Ectodermal cell (in vitro differentiated cells): ENCODE data around the gene AIF1.
A peak's percentile ranks its signal among the peaks of the same experiment; 100 is the strongest.

Experiments
- H3K27ac ChIP-seq: 2 replicates; pipeline ENCODE4 v1.7.0; 2013; ENCODE audit warnings: mild to moderate bottlenecking, low read depth, low read length; ENCODE audit not compliant: insufficient read depth, poor library complexity, severe bottlenecking
- H3K27me3 ChIP-seq: 2 replicates; pipeline ENCODE4 v1.7.0; 2013; ENCODE audit warnings: mild to moderate bottlenecking, low read length; ENCODE audit not compliant: insufficient read depth, control insufficient read depth, poor library complexity, severe bottlenecking
- H3K36me3 ChIP-seq: one replicate; pipeline ENCODE4 v1.7.0; 2013; ENCODE audit warnings: low read length; ENCODE audit not compliant: control insufficient read depth, insufficient read depth
- H3K4me1 ChIP-seq: one replicate; pipeline ENCODE4 v1.7.0; 2013; ENCODE audit warnings: low read length; ENCODE audit not compliant: control insufficient read depth, insufficient read depth
- H3K4me3 ChIP-seq: 2 replicates; pipeline ENCODE4 v1.7.0; 2013; ENCODE audit warnings: low read depth, low read length, control low read depth; ENCODE audit not compliant: insufficient read depth
- H3K9me3 ChIP-seq: 2 replicates; pipeline ENCODE4 v1.7.0; 2013; ENCODE audit warnings: mild to moderate bottlenecking, low read length, moderate library complexity; ENCODE audit not compliant: control insufficient read depth
- WGBS, 2 experiments: methylation state at CpG; one replicate each; pipeline ENCODE4 v1.1.7; 2013; ENCODE audit warnings: missing lambda C conversion rate in 2 of 2; 5-methylcytosine and 5-hydroxymethylcytosine counted together

The AIF1 gene

DNA sequence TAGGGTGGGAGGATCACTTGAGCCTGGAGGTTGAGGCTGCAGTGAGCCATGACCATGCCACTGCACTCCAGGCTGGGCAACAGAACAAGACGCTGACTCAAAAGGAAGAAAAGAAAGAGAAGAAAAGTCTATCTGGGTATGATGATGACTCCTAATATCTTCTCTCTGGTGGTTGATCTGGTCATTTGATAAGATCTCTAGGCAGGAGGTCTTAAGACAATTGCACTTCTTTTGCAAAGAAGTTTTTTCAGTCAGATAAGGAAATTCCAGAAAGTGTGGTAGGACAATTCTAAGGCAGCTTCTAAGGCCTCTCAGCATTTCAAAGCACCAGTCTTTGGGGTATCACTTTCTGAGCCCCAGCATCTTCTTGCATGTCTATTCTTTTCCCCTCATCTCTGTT lies 7.7 kb upstream of the AIF1 start:
- Histone ChIP-seq H3K9me3 (no peaks in the 10 kb centered on the region), H3K4me1 (no peaks in the 10 kb centered on the region), H3K36me3 (no peaks in the 10 kb centered on the region), H3K4me3 (no peak overlapping the region), H3K27me3 (no peaks in the 10 kb centered on the region), H3K27ac (no peak overlapping the region)
- 84 to 92% methylated on average over 1 of the region's 1 CpG for WGBS, 2 experiments

DNA sequence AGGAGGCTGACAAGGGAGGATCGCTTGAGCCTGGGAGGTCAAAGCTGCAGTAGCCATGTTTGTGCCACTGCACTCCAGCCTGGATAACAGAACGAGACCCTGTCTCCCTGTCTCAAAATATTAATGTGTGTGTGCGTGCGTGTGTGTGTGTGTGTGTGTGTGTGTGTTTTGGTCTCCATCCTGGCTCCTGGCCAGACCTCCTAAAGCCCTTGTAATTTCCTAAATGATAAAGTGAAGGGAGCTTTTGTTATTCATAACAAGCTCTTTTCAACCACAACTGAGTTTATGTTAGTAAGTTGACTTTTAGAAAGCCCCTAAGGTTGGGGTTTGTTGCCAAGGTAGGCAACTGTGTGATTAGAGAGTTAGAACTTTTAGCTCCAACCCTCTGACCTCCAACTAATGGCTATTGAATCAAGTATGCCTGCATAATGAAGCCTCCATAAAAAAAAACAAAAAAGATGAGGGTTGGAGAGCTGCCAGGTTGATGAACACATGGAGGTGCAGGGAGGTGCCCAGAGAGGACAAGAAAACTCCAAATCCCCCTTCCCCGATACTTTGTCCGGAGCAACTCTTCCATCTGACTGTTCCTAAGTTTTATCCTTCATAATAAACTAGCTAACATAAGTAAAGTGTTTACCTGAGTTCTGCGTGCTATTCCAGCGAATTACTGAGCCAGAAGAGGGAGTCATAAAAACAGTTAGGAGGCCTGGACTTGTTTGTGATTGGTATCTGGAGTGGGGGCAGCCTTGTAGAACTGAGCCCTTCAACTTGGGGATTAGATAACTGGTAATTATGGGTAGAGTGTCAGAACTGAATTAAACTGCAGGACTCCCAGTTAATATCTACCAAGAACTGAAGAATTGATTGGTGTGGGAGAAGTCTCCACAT lies 5.3 kb upstream of the AIF1 start:
- Histone ChIP-seq H3K27ac (no peak overlapping the region), H3K4me3 (no peak overlapping the region), H3K36me3 (no peaks in the 10 kb centered on the region), H3K4me1 (no peaks in the 10 kb centered on the region), H3K27me3 (no peaks in the 10 kb centered on the region), H3K9me3 (no peaks in the 10 kb centered on the region)
- WGBS, 2 experiments, result 89 to 90% methylated on average over 8 of the region's 8 CpGs

DNA sequence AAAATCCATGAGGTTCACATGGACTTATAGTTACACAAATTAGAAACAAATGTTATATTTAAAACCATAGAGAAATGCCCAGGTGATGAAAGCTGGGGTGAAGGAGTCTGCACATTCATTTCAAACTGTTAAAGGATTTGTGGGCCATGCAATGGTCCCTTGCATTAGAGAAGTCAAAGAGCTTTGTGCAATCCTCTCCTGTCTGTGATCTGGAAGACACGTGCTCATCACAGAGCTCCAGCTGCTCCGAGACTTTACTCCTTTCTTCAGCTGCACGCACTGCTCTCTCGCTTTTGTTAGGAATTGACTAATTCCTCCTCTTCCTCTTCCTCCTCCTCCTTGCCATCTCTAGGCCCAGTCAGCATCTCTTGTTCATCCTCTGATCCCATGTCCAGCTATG lies 4.1 kb upstream of the AIF1 start:
- Histone ChIP-seq H3K27ac (no peak overlapping the region), H3K9me3 (no peaks in the 10 kb centered on the region)
- 87 to 92% methylated on average over 4 of the region's 4 CpGs for WGBS, 2 experiments

GRCh38 chr6:31614075-31614619 lies 887 bp upstream of the AIF1 start:
- H3K36me3 ChIP-seq, result no peaks in the 10 kb centered on the region
- H3K4me3 ChIP-seq, result no peak overlapping the region
- 92 to 94% methylated on average over 8 of the region's 8 CpGs for WGBS, 2 experiments
- H3K27ac ChIP-seq, result no peak overlapping the region
- H3K9me3 ChIP-seq, result no peaks in the 10 kb centered on the region
- H3K27me3 ChIP-seq, result no peaks in the 10 kb centered on the region
- H3K4me1 ChIP-seq, result peaks cover 5% of the 10 kb centered on the region

More for the DNA sequence above, 4.1 kb upstream of the AIF1 start:
- H3K27me3 ChIP-seq, result no peaks in the 10 kb centered on the region
- no peaks in the 10 kb centered on the region for H3K36me3 ChIP-seq
- peaks cover 4% of the 10 kb centered on the region for H3K4me1 ChIP-seq
- H3K4me3 ChIP-seq, result no peak overlapping the region

DNA sequence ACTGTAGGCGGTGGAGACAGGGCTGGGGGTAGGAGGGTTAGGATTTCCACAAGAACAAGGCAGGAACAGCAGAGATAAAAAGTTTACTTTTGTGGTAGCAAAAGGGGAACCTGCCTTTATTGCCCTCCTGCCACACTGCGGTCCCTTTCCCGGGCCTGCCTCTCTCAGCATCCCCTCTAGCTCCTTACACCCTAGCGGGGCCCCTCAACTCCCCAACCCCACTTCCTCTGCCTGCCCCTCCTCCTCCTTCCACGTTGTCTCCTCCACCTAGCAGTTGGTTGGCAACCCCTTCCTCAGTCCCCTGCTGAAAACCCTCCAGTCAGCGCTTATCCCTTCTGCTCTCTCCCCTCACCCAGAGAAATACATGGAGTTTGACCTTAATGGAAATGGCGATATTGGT lies 714 bp downstream of the AIF1 start:
- H3K27ac ChIP-seq, result no peak overlapping the region
- H3K27me3 ChIP-seq, result no peaks in the 10 kb centered on the region
- no peaks in the 10 kb centered on the region for H3K36me3 ChIP-seq
- H3K4me3 ChIP-seq, result no peak overlapping the region
- peaks cover 5% of the 10 kb centered on the region for H3K4me1 ChIP-seq
- H3K9me3 ChIP-seq, result no peaks in the 10 kb centered on the region
- 78 to 79% methylated on average over 7 of the region's 7 CpGs for WGBS, 2 experiments

- 90 to 92% methylated on average over 2 of the region's 2 CpGs for WGBS, 2 experiments
Observed at GRCh38 chr6:31617010-31617409, 2.0 kb downstream of the AIF1 start.

GRCh38 chr6:31619805-31620585 lies 5.0 kb downstream of the AIF1 start:
- whole genome bisulfite sequencing, 2 experiments, result 0 to 1% methylated on average over 50 of the region's 50 CpGs
- Histone ChIP-seq H3K4me1 (peaks cover 16% of the 10 kb centered on the region), H3K9me3 (no peaks in the 10 kb centered on the region), H3K27me3 (no peaks in the 10 kb centered on the region), H3K36me3 (peaks cover 25% of the 10 kb centered on the region), H3K27ac (peak overlapping the region; percentile 100), H3K4me3 (peak overlapping the region; percentile 79)

More at GRCh38 chr6:31617010-31617409, 2.0 kb downstream of the AIF1 start:
- Histone ChIP-seq H3K36me3 (no peaks in the 10 kb centered on the region), H3K4me1 (peaks cover 6% of the 10 kb centered on the region), H3K27ac (no peak overlapping the region), H3K9me3 (no peaks in the 10 kb centered on the region), H3K4me3 (no peak overlapping the region), H3K27me3 (no peaks in the 10 kb centered on the region)

DNA sequence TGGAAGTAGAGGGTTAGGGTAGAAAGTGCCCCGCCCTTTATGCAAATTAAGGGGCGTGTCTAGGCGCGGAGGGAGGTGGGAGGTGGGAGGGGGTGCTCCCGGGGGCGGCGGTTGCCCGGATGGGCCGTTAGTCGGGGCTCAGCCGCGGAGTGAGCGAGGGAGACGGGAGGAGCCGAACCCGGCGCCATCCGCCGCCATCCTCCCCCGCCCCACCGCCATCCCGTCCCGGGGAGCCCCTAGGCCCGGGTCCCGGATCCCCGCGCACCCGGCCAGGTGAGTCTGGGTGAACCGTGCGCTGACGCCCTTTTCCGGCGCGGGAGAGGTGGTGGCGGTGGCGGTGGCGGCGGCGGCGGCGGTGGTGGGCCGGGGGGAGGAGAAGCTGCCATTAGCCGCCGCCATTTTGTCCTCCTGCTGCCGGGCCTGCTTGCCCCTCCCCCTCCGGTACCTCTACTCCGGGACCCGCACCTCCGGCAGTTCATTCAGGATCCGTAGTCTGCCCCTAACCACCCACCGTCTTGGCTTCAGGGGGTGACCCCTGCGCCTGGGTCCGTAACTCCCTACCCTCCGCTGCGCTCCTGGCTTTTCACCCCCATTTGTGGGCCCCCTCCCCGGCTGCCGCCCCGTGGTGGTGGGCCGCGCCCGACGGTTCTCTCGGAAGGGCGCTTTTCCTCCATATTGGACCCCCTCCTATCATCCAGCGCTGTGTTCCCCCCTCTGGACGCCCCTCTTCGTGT lies 5.7 kb downstream of the AIF1 start, which contains the start of gene PRRC2A:
PRRC2A (plus strand) TSS at position 130 of the 734 bp plus-strand sequence. CDS start 2,075 bp downstream, outside the sequence.
- Histone ChIP-seq H3K4me3 (peak within 1 kb of the TSS; percentile 79), H3K27me3 (no peaks in the 10 kb centered on the region), H3K4me1 (peaks cover 14% of the 10 kb centered on the region), H3K9me3 (no peaks in the 10 kb centered on the region), H3K36me3 (peaks cover 33% of the 10 kb centered on the region), H3K27ac (peak within 1 kb of the TSS; percentile 100)
- WGBS, 2 experiments, result 0% methylated on average over 67 of the region's 67 CpGs

GRCh38 chr6:31621320-31621939 lies 6.4 kb downstream of the AIF1 start:
- Histone ChIP-seq H3K4me1 (peaks cover 10% of the 10 kb centered on the region), H3K27me3 (no peaks in the 10 kb centered on the region), H3K36me3 (peaks cover 39% of the 10 kb centered on the region), H3K9me3 (no peaks in the 10 kb centered on the region), H3K4me3 (peak overlapping the region; percentile 79), H3K27ac (peak overlapping the region; percentile 100)
- 6 to 7% methylated on average over 15 of the region's 15 CpGs for WGBS, 2 experiments
